Esophagus mucosa (tissue), 1 donor: ENCODE measurements around the gene DHCR24. TPM values are rescaled to one million over a fixed set of nuclear protein-coding genes. Genes with fewer than 3 reads are reported as not detected.
"Not testable (repeated sequence)": the region's sequence is repeated elsewhere in the genome, so short reads cannot be mapped to it uniquely, and the experiment has no call there.

ENCODE experiments used
- ATAC-seq: fragments of 200-7000 bp; cut with Tn5 transposase; one replicate; pipeline ENCODE4 v1.9.1; 2020
- total RNA-seq: library from RNA; stranded (reverse); gene quantifications from one replicate; pipeline ENCODE4 v1.2.4, GENCODE V29; 2023
- donor health status: DM: yes; HTN: yes; CAD: no.

The DHCR24 gene
- total RNA-seq = 530 TPM

- ATAC-seq = peak; percentile 91
Measured at GRCh38 chr1:54886724-54887664, at the start of gene DHCR24. Gene DHCR24, minus strand, starts transcription at chr1:54887195. Its CDS starts 76 bp downstream, at chr1:54887119.

GRCh38 chr1:54936791-54937190 is 49.8 kb upstream of the DHCR24 start:
- peak; percentile 41 for ATAC-seq

DNA sequence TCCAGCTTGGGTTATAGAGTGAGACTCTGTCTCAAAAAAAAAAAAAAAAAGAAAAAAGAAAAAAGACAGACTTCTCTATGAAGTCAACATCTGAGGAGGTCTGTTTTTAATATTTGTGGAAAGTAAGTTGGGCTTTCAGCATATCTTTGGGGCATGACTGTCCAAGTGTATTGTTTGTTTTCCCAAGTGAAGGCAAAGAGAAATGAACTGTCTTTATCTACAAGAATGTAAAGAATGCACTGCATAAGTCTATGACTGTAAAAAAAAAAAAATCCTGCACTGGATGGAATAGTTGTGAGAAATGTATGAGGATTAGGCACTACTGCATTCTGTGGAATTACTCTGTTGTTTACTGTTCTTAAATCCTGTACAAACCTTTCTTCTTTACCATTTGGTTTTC is 47.9 kb upstream of the DHCR24 start:
- ATAC-seq = no peak

DNA sequence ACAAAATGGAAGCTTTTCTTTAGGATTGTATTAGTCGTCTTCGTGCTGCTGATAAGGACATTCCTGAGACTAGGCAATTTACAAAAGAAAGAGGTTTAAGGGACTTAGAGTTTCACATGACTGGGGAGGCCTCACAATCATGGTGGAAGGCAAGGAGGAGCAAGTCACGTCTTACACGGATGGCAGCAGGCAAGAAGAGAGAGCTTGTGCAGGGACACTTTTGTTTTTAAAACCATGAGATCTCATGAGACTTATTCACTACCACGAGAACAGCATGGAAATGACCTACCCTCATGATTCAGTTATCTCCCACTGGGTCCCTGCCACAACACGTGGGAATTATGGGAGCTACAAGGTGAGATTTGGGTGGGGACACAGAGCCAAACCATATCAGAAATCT is 47.1 kb upstream of the DHCR24 start:
- not testable (repeated sequence) for ATAC-seq

DNA sequence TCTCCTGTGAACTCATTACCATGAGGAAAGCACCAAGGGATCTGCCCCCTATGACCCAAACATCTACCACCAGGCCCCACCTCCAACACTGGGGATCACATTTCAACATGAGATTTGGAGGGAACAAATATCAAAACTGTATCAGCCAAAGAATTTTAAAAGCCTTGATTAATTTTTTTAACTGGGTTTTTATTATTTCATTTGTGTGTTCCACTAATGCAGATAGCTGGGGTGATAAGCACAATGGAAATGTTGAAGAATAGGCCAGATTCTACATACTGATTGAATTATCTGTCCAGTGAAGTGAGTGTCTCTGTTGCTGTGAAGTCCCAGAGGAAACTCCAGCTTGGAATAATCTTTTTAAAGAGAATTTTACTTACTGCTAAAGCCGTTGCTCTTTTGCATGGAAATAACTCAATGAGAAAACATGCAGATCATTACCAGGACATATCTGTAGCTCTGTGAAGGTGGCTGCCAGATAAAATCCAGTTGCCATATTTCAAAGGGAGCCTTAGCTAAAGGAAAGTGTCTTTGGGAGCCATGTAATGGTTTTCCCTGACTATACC is 44.4 kb upstream of the DHCR24 start:
- ATAC-seq = no peak

- ATAC-seq = no peak
Measured at GRCh38 chr1:54929700-54930099, 42.7 kb upstream of the DHCR24 start.

DNA sequence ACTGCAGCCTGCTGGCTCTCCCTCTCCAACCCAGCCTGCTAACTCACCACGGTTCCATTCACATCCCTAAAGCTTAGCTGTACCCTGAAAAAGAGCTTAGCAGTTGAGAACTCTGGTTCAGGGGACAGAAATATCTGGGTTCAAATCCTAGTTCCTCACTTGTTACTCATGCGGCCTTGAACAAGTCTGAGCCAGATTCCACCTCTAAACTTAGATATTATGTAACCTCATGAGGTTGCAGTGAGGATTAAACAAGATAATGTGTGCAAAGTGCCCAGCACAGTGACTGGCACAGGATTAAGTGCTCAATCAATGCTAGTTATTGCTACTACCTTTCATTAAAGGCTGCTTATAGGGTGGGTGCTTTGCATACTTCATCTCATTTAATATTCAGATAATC is 41.3 kb upstream of the DHCR24 start:
- ATAC-seq = peak; percentile 87

GRCh38 chr1:54927472-54928240 is 40.7 kb upstream of the DHCR24 start:
- peak; percentile 32 for ATAC-seq

- no peak for ATAC-seq
Measured at GRCh38 chr1:54926970-54927369, 40.0 kb upstream of the DHCR24 start.

DNA sequence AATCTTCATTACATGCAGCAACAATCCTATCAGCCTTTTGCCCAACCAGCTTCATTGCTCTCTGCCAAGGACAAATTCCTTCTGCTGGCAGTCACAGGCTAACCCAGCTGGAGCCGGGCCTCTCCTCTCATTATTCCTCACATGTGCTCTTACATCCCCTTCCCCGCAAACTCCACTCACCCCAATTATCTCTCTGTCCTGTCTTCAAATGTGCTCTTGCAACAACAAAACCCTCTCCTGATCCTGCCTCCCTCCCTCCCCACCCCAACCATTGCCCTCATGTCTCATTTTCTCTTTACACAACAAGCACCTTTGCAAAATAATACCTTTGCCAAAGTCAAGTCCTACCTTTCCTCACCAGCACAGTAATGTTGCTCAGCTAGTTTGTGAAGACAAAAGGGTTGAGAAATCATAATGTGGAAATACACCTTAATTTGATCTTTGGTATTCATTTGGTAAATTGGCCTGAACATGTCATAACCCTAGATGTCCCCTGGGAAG is 36.0 kb upstream of the DHCR24 start:
- peak; percentile 85 for ATAC-seq

DNA sequence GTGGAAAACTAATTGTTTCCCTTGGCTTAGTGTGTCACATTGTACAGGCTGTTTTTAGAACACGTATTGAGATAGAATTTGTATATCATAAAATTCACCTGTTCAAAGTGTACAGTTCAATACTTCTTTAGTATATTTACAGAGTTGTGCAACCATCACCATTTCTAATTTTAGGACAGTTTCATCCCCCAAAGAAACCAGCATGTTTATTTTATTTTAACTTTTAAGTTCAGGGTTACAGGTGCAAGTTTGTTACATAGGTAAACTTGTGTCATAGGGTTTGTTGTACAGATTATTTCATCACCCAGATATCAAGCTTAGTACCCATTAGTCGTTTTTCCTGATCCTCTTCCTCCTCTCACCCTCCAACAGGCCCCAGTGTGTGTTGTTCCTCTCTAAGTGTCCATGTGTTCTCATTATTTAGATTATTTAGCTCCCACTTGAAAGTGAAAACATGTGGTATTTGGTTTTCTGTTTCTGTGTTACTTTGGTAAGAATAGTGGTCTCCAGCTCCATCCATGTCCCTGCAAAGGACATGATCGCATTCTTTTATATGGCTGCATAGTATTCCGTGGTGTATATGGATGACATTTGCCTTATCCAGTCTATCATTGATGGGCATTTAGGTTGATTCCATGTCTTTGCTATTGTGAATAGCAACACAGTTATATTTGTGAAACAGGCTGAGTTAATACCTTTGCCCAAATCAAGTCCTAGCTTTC is 35.2 kb upstream of the DHCR24 start:
- ATAC-seq = peak; percentile 27

DNA sequence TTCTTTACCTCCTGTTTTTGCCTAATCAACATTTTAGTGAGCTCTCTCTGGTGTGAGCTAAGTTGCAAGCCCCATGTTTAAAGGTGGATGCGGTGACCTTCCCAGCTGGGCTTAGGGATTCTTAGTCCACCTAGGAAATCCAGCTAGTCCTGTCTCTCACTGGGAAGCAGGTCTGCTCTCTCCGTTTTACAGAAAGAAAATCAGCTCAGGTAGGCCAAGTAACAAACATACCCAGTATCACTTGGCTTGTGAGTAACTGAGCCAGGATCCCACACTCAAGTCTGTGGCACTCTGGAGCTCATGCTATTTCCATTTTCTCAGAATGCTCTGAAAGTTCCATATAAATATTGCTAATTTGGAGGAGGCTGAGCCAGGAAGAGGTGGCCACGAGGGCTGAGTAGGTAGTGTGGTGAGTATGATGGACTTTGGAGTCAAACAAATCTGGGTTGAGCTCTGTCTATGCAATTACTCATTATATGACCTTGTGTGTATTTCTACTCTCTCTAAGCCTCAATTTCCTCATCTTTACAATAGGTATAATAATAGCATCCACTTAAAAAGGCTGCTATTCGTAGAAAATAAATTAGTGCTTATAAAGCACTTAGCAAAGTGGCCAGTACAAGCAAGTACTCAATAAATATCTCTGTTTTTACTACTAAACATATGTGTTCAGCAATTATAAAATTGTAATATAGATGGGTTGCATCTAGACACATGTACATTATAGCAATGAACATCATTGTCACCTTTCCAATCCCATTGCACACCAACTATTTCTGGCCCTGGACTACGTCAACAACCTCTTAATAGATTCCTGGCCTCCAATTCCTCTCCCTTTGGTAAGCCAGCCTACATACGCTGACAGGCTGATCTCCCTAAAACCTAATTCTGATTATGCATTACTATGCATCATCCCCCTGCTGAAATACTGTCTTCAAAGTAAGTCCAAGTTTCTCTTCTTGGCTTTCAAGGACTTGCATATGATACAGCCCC is 32.7 kb upstream of the DHCR24 start:
- ATAC-seq = peak; percentile 35

- not testable (repeated sequence) for ATAC-seq
Measured at GRCh38 chr1:54911076-54911475, 24.1 kb upstream of the DHCR24 start.

DNA sequence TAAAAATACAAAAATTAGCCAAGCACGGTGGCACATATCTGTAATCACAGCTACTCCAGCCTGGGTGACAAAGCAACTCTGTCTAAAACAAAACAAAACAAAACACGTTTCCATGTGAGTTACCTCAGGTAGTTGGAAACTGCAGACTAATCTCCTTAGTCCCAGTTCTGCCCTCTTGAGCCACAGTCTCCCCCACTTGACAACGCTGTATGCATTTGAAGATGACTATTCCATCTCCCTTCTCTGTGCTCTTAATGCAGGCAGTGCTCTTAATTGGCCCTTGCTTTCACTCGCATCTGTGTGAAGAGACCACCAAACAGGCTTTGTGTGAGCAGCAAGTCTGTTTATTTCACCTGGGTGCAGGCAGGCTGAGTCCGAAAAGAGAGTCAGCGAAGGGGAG is 19.6 kb upstream of the DHCR24 start:
- ATAC-seq = no peak

- ATAC-seq = peak; percentile 96
Measured at GRCh38 chr1:54904476-54905048, 17.6 kb upstream of the DHCR24 start.

- ATAC-seq = no peak
Measured at GRCh38 chr1:54894271-54894670, 7.3 kb upstream of the DHCR24 start.

GRCh38 chr1:54892586-54892985 is 5.6 kb upstream of the DHCR24 start:
- ATAC-seq = no peak

- ATAC-seq = no peak
Measured at GRCh38 chr1:54889132-54889725, 2.2 kb upstream of the DHCR24 start.

- no peak for ATAC-seq
Measured at GRCh38 chr1:54888080-54888733, 1.2 kb upstream of the DHCR24 start.

DNA sequence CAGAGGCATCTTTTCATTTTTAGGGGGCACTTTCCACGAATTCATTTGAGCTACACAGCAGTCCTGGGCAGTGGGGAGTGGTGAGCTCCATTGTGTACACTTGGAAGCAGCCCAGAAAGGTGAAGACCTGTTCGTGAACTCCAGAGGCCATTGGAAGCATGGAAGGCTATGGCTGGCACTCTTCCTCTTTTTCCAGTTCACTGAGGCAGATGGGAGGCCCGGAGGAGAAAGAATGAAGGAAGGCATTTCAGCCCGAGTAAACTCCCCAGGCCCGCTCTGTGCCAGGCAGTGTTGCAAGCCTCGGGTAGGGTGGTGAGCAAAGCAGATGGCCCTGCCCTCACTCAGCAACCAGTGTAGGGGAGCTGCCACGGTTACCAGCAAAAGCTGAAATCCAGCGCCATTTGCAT is 673 bp upstream of the DHCR24 start:
- ATAC-seq = peak; percentile 68
